HG03520 (cell line): Measurements from ENCODE around the gene RAD9B.

Experiments used
- ATAC-seq: cut with Tn5 transposase; IDR thresholded peaks from one replicate; pipeline ENCODE4 v1.9.1; 2021; ENCODE audit warnings: mild to moderate bottlenecking, moderate library complexity; ENCODE audit not compliant: unreplicated experiment

Gene RAD9B

DNA sequence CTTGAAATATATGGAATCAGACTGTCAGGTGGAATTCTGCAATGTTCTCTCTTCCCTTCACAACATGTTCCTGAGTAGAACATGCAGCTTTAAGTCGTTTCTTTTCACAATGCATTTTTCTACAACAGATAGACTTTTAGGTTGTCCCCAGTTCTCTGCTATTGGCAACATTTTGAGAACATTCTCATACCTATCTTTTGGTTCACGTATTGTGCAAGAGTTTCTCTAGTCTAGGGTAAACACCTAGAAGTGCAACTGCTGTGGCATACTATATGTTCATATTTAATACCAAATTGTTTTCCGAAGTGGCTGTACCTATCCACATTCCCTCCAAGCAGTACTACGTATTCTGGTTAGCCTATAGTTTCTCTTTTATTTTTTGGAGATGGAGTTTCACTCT, 48.9 kb downstream of the RAD9B start:
- ATAC-seq = no peak
